Gastroesophageal sphincter (tissue), 3 donors: Measurements from ENCODE around the gene SIVA1.

Experiments used
- CTCF ChIP-seq, 4 experiments: fragments of 200-600 bp in 2 of 4; fragments of 450-650 bp in 2 of 4; sonication (generic) in 1 of 4; IDR thresholded peaks; one replicate each; pipeline ENCODE4 v1.5.1; 2017 to 2019; ENCODE audit warnings: antibody characterized with exemption in 4 of 4, mild to moderate bottlenecking in 2 of 4, moderate library complexity in 2 of 4
- POLR2A ChIP-seq, 2 donors: fragments of 450-650 bp; IDR thresholded peaks; one replicate each; pipeline ENCODE4 v1.6.1; 2017; ENCODE audit warnings: antibody characterized with exemption in 2 of 2, mild to moderate bottlenecking in 2 of 2, moderate library complexity in 1 of 2
- POLR2AphosphoS5 ChIP-seq: sonication (generic); formaldehyde crosslinking; IDR thresholded peaks from one replicate; pipeline ENCODE4 v1.6.1; 2017; ENCODE audit warnings: antibody characterized with exemption

DNA sequence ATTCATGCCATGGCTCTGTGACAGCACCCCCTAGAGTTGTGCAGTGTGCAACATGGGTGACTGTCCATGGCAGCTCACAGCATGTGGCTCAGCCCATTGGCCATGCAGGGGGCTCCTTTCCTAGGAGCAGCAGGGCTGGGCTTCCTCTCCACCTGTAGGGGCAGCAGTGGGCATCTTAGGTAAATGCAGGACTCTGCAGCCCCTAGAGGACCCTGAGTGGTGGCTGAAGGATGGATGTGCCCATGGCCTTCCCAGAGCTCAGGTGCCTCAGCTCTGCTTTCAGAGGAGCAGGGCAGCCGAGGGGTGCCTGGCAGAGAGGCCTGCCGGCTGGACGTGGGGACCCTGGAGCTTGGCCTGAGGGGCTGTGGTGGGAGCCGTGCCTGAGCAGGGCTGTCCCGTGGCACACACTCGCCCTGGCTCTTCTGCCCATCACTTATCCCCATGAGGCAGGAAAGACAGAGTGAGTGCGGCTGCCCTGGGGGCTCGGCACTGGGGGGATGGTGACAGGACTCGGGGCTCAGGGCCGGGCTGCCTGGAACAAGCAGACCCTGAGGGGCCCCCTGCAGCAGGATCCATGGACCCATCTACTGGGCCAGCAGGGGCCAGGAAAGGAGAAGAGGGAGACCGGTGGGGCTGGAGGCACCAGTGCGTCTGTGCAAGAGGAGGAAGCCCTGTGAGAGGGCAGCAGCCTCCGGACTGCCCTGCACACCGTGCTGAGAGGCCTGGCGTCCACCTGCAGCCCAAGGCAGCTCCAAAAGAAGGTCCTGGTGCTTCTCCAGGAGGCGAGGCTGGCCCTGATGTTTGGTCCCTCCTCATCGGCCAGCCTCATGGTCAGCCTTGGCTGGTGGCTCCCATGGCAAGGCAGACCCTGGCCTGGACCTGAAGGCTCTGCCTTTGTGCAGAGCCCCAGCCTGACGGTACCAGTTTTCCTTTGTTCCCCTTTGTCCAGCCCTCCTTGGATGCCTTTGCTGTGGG, 21.3 kb upstream of the SIVA1 start:
- no peak for TF ChIP-seq CTCF (IDR thresholded peaks at IDR 0.05)
- no peak for TF ChIP-seq POLR2A (IDR thresholded peaks at IDR 0.05)
- no peak for TF ChIP-seq POLR2AphosphoS5
